ENCODE results near the gene BSCL2.
"Not testable (repeated sequence)": the region's sequence is repeated elsewhere in the genome, so short reads cannot be mapped to it uniquely, and the experiment has no call there.

The BSCL2 gene

DNA sequence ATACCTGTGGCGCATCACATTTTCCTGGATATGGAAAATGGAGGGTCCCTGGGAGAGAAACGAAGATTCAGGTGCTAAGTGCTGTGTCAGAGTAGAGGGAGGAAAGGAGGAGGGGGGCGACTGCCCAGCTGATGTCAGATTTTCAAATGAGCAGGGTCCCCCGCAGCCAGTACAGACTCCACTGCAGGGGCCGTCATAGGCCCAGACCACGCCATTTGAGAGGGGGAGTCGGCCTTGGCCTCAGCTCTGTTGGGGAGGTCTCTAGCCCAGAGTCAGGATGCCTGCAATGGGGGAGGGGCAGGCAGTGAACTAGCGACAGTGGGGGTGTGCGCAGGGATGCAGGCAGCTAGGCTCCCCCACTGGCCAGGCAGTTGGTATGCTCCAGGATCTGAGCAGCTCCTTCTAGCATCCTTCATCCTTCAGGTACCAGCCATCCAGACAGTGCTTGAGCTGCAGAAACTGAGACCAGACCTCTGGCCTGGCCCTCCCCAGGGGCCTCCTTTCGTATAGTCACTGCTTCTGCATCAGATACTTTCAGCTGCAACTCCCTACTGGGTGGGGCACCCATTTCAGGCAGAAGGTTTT is at the start of gene BSCL2, which contains the start of gene GNG3:
Gene BSCL2 (minus strand): TSS at position 148 of the 585 bp plus-strand sequence. CDS start 229 bp downstream, outside the sequence.
Gene GNG3 (plus strand): TSS at position 400 of the 585 bp plus-strand sequence. CDS start 620 bp downstream, outside the sequence.
- peak; percentile 62 for DNase-seq (ENCODE audit: low spot score)

DNA sequence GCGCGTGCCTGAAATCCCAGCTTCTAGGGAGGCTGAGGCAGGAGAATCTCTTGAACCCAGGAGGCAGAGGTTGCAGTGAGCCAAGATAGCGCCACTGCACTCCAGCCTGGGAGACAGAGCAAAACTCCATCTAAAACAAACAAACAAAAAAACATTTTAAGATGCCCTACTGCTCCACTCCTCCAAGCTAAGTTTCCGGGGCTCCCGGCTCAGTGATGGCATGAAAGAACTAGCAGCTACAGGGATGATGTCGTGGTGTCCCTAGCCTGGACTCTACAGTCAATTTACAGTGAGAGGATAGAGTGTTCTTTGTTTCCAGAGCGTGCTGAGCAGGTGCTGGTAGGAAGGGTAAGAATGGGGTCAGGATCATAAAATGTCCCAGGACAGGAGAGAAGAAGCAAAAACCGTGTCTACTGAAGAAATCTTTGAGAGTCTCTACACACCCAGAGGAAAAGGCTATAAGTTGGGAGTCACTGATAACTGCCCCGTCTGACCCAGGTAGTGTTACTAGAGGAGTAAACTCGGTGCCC is 47.9 kb upstream of the BSCL2 start:
- DNase-seq (ENCODE audit: low spot score): peak; percentile 63

DNA sequence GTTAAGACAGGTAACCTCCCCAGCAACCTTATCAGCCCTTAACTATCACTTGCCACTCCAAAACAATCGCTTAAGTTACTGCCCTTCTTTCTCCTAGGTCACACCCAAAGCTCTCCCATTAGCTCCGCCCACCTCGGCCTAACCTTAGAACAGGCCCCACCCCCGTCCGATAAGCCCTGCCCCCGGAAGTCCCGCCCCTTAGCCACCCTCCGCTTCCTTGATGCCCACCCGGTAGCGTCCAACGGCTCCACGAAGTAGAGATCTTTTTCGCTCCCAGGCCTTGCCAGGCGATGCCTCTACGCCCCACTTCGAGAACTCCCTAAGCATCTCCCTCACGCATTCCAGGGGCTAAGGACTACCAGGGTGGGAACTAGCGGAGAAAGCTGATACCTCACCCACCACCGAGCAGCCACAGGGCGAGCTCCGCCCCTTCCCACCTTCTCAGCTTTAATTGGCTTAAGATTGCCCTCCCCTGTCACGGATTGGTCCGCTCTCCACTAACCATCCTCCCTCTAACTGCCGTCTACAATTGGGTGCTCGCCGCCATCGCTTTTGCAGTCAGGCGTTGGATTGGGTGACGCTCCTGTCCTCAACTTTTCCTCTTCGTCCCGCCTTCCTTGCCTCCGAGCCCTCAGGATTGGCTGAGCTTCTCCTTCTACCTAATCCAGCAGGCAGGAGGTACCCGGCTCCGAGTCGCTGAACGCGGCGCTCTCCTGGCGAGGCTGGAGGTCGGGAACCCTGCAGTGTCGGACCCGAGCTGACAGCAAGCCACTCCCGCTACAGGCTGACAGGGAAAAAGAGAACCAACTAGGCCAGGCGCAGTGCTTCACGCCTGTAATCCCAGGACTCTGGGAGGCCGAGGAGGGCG is 46.7 kb upstream of the BSCL2 start, which contains the start of gene ZBTB3:
Gene ZBTB3 (minus strand): TSS at position 425 of the 868 bp plus-strand sequence. CDS start 496 bp downstream, outside the sequence.
- peak; percentile 100 for DNase-seq (ENCODE audit: low spot score)

DNA sequence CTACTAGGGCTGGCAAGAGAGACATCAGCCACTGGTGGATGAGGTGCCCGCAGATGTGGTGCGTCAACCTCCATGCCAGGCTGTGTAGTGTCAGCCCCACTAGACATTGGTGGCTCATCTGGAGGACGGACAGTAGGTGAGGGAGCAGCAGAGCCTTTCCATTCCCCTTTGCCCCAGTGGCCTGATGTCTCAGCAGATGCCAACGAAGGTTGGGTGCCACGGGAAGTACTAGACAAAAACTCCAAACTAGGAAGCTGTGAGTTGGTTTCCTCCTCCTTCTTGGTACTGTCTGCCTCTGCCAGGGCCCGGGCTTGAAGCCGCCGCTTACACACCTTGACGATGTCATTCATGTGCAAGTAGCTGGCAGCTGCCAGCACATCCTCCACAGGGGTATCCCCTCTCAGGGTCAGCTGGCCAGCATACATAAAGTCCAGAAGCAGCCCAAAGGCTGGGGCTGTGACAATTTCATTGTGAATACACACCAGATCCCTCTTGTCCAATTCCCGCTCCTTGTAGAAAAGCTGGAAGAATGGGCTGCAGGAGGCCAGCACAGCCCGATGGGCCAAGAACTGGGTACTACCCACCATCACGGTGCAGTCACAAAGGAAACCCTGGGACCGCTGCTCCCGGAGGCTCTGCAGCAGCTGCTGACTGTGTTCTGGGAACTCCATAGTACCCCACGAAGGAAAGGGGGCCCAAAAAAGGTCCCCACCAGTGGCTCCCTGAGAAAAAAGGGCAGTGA is 45.9 kb upstream of the BSCL2 start:
- no peak for DNase-seq (ENCODE audit: low spot score)

DNA sequence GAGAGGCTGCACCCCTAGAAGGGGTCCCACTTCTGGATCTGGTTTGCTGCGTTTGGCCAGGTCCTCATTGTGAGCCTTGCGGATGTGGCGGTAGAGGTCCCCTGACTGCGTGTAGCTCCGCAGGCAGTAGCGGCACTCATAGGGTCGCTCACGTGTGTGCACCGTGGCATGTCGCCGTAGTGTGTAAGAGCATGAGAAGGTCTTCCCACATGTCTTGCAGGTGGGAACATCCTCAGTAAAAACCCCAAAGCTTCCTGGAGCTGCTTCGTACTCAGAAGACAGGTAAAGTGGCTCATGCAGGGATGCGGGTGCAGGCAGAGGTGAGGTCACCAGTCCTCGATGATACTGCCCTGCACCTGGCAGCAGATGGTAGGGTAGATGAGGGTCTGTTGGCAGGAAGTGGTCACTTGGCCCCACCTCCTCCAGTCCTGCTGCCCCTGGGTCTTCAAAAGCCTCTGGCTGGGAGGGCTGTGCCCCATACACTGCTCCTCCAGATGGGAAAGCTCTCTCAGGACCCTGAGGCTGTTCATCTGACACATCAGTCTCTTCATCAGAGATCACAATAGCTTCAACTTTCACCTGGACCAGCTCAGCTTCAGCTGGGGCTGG is 45.1 kb upstream of the BSCL2 start:
- DNase-seq (ENCODE audit: low spot score): no peak

DNA sequence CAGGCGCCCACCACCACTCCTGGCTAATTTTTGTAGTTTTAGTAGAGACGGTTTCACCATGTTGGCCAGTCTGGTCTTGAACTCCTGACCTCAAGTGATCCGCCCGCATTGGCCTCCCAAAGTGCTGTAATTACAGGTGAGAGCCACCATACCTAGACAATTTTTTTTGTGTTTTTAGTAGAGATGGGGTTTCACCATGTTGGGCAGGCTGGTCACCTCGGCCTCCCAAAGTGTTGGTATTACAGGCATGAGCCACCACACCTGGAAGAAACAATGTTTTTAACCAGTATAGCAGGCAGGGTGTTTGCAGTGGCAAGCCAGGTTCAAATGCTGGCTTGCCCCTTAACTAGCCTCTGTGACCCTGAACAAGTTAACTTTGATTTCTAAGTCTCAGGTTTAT is 42.7 kb upstream of the BSCL2 start:
- not testable (repeated sequence) for DNase-seq (ENCODE audit: low spot score)

DNA sequence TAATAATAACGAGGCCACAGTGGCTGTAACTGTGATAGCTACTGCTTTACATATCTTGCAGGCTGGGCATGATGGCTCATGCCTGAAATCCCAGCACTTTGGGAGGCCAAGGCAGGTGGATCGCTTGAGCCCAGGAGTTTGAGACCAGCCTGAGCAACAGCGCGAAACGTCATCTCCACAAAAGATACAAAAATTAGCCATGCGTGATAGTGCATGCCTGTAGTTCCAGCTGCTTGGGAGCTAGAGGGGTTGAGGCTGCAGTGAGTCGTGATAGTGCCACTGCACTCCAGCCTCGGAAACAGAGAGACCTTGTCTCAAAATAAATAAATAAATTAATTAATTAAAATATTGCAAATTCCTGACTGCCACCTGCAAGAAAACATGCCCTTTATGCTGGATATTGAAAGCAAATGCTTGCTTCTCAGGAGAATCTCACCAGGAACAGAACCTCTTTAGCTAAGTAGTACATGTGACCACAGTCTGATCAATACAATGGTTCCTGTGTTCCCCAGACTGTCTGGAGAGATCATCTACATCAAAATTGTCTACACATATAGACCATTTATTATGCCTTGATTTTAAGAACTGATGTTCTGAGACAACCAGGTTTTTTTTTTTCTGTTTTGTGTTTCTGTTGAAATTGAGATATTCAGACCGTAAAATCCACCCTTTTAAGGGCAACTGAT is 40.4 kb upstream of the BSCL2 start:
- DNase-seq (ENCODE audit: low spot score): peak; percentile 79

DNA sequence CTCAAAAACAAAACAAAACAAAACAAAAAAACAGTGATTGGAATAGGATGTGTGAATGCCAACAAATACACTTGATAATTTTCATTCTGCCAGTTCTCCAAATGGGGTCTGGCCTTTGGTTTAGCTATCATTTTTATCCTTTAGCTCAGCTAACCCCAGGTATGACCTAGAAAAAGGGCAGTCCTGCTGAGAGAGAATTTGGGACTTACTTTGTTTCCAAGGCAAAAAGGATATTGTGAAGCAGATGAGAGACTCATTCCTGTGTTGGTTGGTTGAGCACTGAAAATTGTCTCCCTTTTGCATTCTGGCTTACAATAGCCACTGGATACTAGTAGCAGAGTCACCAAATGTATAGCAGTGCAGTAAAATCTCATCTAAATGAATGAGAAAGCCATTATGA is 30.0 kb upstream of the BSCL2 start:
- no peak for DNase-seq (ENCODE audit: low spot score)

DNA sequence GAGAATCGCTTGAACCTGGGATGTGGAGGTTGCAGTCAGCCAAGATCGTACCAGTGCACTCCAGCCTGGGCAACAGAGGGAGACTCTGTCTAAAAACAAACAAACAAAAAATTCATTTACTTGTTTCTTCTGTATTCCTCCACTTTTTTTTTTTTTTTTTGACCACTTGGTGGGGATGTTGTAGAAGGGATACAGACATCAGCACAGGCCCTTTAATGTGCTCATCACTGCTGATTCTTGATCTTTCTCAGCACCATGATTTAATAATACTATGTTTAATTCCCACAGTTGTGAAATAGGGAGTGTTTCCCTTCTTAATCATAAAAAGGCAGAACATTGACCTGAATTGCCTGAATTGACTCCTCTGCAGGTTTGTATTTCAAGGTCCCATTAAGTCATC is 25.6 kb upstream of the BSCL2 start:
- DNase-seq (ENCODE audit: low spot score): peak; percentile 62

DNA sequence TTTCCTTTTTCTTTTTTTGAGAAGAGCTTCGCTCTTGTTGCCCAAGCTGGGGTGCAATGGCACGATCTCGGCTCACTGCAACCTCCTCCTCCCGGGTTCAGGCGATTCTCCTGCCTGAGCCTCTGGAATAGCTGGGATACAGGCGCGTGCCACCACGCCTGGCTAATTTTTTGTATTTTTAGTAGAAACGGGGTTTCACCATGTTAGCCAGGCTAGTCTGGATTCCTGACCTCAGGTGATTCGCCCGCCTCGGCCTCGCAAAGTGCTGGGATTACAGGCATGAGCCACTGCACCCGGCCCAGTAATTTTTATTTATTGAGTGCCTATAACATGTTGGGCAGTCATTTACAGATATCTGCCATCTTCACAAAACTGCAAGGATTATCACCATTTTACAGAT is 22.9 kb upstream of the BSCL2 start:
- DNase-seq (ENCODE audit: low spot score): not testable (repeated sequence)

DNA sequence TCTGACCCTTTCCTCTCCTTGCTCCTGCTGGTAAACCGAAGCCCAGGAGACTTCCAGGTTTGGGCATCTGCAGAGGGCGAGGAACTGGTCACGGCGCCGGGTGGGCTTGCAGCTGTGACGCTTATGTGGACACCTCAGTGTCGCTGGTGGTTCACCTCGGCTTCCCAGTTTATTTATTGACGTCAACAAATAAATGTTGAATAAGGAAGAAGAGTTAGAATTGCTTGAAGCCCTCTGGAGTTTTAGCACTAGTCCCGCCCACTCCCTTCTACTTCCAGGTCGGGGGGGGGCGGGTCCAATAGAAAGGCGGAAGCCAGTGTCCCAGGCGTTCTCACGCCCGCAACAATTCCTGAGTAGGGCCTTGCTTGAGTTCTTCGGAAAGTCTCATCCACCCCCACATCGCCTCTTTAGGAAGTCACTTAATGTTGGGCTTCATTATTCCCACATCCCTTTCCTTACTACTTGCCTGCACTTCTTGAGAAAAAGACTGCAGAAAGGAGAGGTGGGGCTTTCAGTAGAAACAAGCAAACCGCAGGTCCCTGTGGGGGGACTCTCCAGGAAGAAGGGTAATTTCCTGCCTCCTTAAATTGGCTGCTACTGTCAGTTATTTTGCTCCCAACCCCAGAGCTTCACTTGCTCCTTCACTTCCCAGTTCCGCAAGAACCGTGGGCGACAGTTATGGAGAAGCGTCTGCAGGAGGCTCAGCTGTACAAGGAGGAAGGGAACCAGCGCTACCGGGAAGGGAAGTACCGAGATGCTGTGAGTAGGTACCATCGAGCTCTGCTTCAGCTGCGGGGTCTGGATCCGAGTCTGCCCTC is 21.2 kb upstream of the BSCL2 start, which contains the start of gene TTC9C:
Gene TTC9C (plus strand): TSS at position 316 of the 818 bp plus-strand sequence. CDS start 363 bp downstream, at position 679.
- DNase-seq (ENCODE audit: low spot score): peak; percentile 92

DNA sequence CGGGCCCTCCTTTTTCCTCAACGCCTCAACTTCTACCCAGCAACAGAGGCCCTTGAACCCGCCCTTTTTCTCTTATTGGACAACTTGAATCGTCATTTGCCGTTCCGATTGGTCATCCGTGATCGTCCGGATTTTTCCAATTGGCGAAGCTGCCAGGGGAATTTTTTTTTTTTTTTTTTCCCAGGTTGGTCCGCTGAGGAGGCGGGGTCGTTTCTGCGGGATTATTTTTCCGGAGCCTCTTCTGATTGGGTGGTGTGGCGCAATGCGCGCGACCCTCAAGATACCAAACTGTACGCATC is 20.6 kb upstream of the BSCL2 start:
- DNase-seq (ENCODE audit: low spot score): peak; percentile 99

DNA sequence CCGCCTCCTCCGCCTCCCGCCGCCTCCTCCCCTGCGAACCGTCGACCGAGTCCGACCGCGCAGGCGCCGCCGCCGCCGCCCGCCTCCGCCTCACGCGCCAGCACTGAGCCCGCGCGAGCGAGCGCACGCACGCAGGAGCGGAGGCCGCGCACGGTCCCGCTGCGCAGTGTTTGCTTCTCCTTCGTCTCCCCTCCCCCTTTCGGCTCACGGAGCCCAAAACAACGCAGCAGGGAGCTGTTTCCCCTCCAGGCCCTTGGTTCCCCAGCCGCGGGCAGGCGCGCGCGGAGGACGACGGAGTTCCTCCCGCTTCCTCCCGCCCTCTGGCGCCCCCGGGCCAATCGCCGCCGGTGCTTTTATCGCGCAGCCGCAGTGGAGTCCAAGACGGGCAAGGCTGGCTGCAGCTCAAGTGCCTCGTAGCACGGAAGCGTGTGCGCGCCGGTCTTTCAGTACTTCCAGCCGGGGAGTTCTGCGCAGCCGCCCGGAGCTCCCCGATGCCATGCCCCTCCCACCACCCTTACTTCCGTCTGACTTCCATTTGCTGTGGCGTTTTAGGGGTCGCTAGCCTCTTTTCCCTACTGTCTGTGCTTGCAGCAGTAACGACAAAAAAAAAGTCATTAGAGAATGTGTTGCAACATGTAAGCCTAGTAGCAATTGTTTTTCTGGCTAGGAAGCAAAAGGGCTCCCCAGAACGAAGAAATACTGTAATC is 20.1 kb upstream of the BSCL2 start, which contains the start of gene HNRNPUL2:
Gene HNRNPUL2 (minus strand): TSS at position 293 of the 707 bp plus-strand sequence. CDS start 301 bp downstream, outside the sequence.
- DNase-seq (ENCODE audit: low spot score): peak; percentile 98

DNA sequence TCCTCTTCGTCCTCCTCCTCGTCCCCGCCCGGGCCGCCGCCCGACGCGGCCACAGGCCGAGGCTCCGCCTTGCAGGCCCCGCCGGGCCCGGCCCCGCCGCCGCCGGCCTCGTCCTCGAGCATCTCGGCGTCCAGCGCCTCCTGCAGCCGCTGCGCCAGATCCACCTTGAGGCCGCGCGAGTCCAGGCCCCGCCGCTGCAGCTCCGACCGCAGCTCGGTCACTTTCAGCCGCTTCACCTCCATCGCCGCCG is 19.6 kb upstream of the BSCL2 start:
- no peak for DNase-seq (ENCODE audit: low spot score)

DNA sequence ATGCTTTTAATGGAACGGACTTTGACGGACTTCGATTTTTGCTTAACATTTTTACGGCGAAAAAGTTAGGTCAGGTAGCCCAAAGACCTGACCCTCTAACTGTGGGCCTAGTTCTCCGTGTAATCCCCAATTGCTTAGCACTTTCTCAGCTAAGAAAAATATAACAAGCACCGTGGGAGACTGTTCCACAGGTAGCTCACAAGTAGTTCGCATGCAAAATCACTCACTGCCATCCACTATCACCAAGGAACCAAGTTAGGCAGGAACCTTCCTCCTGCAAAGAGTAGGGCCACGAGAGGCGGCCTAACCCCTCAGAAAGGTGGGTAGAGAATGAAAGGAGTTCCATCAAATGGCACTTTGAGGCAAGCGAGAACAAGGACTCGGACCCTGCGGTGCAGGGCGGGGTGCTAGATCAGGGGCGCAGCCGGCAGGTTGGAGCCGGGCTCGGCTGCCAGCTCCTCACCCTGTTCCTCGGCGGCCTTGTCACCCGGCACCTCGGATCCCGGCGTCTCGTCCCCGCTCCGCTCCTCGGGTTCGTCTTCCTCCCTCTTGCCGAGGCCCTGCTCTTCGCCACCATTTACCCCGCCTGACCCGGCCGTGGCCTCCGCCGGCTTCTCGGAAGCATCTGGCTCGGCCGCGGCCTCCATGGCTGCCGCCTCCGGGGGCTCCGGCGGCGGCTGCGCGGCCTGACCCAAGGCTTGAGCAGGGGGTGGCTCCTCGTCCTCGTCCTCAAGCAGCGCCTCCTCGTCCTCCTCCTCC is 19.1 kb upstream of the BSCL2 start:
- no peak for DNase-seq (ENCODE audit: low spot score)

DNA sequence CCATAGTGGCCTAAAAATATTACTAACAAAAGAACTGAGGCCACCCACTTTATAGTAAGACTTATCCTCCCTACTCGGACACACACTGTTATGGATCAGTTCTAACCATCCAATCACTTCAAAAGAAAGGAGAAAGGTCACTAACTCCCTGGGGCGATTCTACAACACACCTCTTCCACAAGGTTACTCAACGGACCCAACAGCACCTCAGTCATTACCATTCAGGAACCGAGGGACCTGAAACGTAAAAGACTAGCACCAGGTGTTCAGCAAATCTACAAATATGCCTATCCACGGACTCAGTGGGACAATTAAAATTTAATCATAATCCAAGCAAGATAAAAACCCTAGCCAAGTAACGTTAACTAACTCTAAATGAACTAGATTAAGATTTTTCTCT is 18.4 kb upstream of the BSCL2 start:
- no peak for DNase-seq (ENCODE audit: low spot score)

DNA sequence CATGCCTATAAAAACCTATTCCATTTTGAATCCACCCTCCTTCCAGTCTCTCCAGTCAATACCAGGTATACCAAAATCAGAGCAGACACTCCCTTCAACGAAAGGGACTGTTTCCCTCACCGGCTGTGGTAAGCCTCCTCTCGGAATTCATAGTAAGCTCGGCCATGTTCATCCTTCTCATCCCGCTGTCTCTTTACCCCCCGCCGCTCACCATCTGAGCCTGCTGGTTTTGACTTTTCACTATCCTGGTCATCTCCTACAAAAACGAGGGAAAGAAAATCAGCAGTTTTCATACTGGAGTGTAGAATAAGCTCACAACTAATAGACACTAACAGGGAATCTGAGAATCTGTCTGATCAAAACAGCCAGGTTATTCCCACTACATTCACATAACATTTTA is 16.9 kb upstream of the BSCL2 start:
- DNase-seq (ENCODE audit: low spot score): no peak

DNA sequence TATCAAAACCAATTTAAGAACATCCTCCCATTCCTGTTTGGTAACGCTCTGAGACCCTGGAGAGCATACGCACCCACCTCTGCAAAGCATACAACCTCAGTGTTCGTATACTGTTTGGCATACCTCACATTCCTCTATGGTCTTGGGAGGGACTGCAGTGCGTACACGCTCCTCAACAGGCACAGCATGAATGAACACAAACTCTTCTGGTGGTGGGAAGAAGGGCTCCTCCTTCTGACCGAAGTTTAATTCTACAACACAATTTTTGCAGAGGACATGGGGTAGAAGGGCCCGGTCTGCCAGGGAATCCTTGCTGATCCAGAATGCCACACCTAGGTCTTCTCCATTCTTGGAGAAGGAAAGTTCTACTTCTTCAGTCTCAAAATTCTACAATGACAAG is 14.8 kb upstream of the BSCL2 start:
- DNase-seq (ENCODE audit: low spot score): no peak
